Spleen (tissue), 7 donors: ENCODE results near the gene PTP4A2.

Source experiments
- CTCF ChIP-seq, 11 experiments: fragments of 200-600 bp in 7 of 11; fragments of 450-650 bp in 4 of 11; sonication (generic) in 4 of 11; IDR thresholded peaks in 8 of 11; conservative IDR thresholded peaks in 3 of 11; 1 replicate in 7 of 11; 2 replicates in 4 of 11; pipeline versions ENCODE4 v1.4.0 to v1.8.0; 2016 to 2021; ENCODE audit warnings: antibody characterized with exemption in 11 of 11, inconsistent platforms in 4 of 11, mild to moderate bottlenecking in 1 of 11
- POLR2AphosphoS5 ChIP-seq, 3 donors: sonication (generic); formaldehyde crosslinking; IDR thresholded peaks; one replicate each; pipeline ENCODE4 v1.5.1; 2017; ENCODE audit warnings: antibody characterized with exemption in 3 of 3
- donor health status: DM: no; HTN: no; CAD: no; lungs with moderate emphysema.
- donor health status: DM: no; HTN: no; CAD: no.
- donor health status: DM: no; HTN: no; CAD: no.

- TF ChIP-seq POLR2AphosphoS5 (IDR thresholded peaks at IDR 0.05) (no peak), CTCF (IDR thresholded peaks at IDR 0.05 in 8 of 11, conservative IDR thresholded peaks at IDR 0.05 in 3 of 11) (no peak)
Measured at GRCh38 chr1:31859719-31860118, 78.4 kb downstream of the PTP4A2 start.
